Measurements from ENCODE around the gene TPCN2.

GRCh38 chr11:69085490-69086095, 36.9 kb downstream of the TPCN2 start:
- TF ChIP-seq, protein P1, sequence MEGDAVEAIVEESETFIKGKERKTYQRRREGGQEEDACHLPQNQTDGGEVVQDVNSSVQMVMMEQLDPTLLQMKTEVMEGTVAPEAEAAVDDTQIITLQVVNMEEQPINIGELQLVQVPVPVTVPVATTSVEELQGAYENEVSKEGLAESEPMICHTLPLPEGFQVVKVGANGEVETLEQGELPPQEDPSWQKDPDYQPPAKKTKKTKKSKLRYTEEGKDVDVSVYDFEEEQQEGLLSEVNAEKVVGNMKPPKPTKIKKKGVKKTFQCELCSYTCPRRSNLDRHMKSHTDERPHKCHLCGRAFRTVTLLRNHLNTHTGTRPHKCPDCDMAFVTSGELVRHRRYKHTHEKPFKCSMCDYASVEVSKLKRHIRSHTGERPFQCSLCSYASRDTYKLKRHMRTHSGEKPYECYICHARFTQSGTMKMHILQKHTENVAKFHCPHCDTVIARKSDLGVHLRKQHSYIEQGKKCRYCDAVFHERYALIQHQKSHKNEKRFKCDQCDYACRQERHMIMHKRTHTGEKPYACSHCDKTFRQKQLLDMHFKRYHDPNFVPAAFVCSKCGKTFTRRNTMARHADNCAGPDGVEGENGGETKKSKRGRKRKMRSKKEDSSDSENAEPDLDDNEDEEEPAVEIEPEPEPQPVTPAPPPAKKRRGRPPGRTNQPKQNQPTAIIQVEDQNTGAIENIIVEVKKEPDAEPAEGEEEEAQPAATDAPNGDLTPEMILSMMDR (IDR thresholded peaks at IDR 0.05): no peak
- no peak for TF ChIP-seq POLR2A (IDR thresholded peaks at IDR 0.05)
